HCT116 (cell line): Measurements from ENCODE around the gene ATOH8. TPM values are rescaled to one million over a fixed set of nuclear protein-coding genes. Genes with fewer than 3 reads are reported as not detected.

ENCODE experiments used
- ATAC-seq: fragments of 200-7000 bp; cut with Tn5 transposase; 2 replicates; pipeline ENCODE4 v1.9.1; 2020; ENCODE audit warnings: mild to moderate bottlenecking, moderate library complexity
- BruUV-seq: library from RNA; stranded (reverse); fragments of 400-500 nt; replicated peaks from 2 replicates; lab custom pipeline; 2021; lab: Mats Ljungman, UMichigan
- CTCF ChIA-PET: fragments of 300-600 bp; sonication (Branson Sonifier 250); formaldehyde crosslinking; loops from one replicate; lab custom pipeline; 2021; ENCODE audit warnings: antibody characterized with exemption; lab: Charles Lee
- POLR2A ChIA-PET: fragments of 300-600, 350-600 bp; sonication (Branson Sonifier 250); formaldehyde crosslinking; loops from one replicate; lab custom pipeline; 2021; ENCODE audit warnings: antibody characterized with exemption; lab: Charles Lee
- RAD21 ChIA-PET, 2 experiments: fragments of 300-600 bp; sonication (Branson Sonifier 250); formaldehyde crosslinking; loops; one replicate each; lab custom pipeline; 2023; ENCODE audit warnings: low total read pairs in 2 of 2; ENCODE audit not compliant: uncharacterized antibody in 2 of 2, unreplicated experiment in 2 of 2, low non-redundant PET in 1 of 2; lab: Charles Lee
- DNase-seq: peaks from one replicate; pipeline ENCODE4 v3.0.0-alpha.2; 2010; ENCODE audit warnings: low read depth, low spot score
- H2AFZ ChIP-seq: fragments of 200-600 bp; shearing (Covaris generic), sonication (generic); 2 replicates; pipeline ENCODE4 v1.6.1; 2017; ENCODE audit warnings: low read depth, mixed run types, mixed read lengths, antibody characterized with exemption, low read length; ENCODE audit not compliant: poor library complexity, severe bottlenecking
- H3K27ac ChIP-seq: 2 replicates; pipeline ENCODE4 v1.5.1; 2012; ENCODE audit warnings: low read depth, low read length
- H3K27me3 ChIP-seq: fragments of 200-600 bp; sonication (generic); 2 replicates; pipeline ENCODE4 v1.6.1; 2016; ENCODE audit warnings: mixed run types, low read length, mixed read lengths; ENCODE audit not compliant: insufficient read depth
- H3K36me3 ChIP-seq, 2 experiments: fragments of 200-500 bp in 1 of 2; fragments of 200-600 bp in 1 of 2; sonication (Bioruptor generic) in 1 of 2; sonication (generic) in 1 of 2; 2 replicates each; pipeline versions ENCODE4 v1.5.1 to v1.6.1; 2014 to 2016; ENCODE audit warnings: low read length in 2 of 2, inconsistent platforms in 1 of 2, mixed read lengths in 1 of 2, mixed run types in 1 of 2; ENCODE audit not compliant: insufficient read depth in 2 of 2, control insufficient read depth in 1 of 2
- H3K4me1 ChIP-seq, 2 experiments: fragments of 200-600 bp in 1 of 2; sonication (generic) in 1 of 2; 2 replicates each; pipeline versions ENCODE4 v1.5.1 to v1.6.1; 2012 to 2017; ENCODE audit warnings: low read length in 2 of 2, inconsistent platforms in 1 of 2, mild to moderate bottlenecking in 1 of 2, mixed read lengths in 1 of 2, mixed run types in 1 of 2, moderate library complexity in 1 of 2; ENCODE audit not compliant: insufficient read depth in 2 of 2, control insufficient read depth in 1 of 2
- H3K4me2 ChIP-seq: fragments of 200-600 bp; sonication (generic); 2 replicates; pipeline ENCODE4 v1.6.1; 2017; ENCODE audit warnings: mixed run types, low read length, mixed read lengths
- H3K4me3 ChIP-seq, 2 experiments: fragments of 200-600 bp in 1 of 2; sonication (generic) in 1 of 2; replicated peaks in 1 of 2; 2 replicates each; pipeline ENCODE4 v1.5.1; 2011 to 2016; ENCODE audit warnings: low read length in 2 of 2, control low read depth in 1 of 2, low read depth in 1 of 2, mild to moderate bottlenecking in 1 of 2, mixed read lengths in 1 of 2, mixed run types in 1 of 2
- H3K79me2 ChIP-seq: fragments of 200-600 bp; sonication (generic); 2 replicates; pipeline ENCODE4 v1.6.1; 2017; ENCODE audit warnings: mild to moderate bottlenecking, mixed run types, low read length, moderate library complexity, mixed read lengths; ENCODE audit not compliant: insufficient read depth
- H3K9ac ChIP-seq: fragments of 200-600 bp; sonication (generic); 2 replicates; pipeline ENCODE4 v1.6.1; 2016; ENCODE audit warnings: low read length, mixed read lengths
- H3K9me2 ChIP-seq: fragments of 200-600 bp; sonication (generic), shearing (Covaris generic); 2 replicates; pipeline ENCODE4 v1.6.1; 2017; ENCODE audit warnings: mixed run types, mild to moderate bottlenecking, moderate library complexity; ENCODE audit not compliant: insufficient read depth
- H3K9me3 ChIP-seq, 2 experiments: fragments of 200-500 bp in 1 of 2; fragments of 200-600 bp in 1 of 2; sonication (Bioruptor generic) in 1 of 2; sonication (generic) in 1 of 2; 2 replicates each; pipeline ENCODE4 v1.6.1; 2014 to 2017; ENCODE audit warnings: low read length in 2 of 2, mixed read lengths in 2 of 2, inconsistent platforms in 1 of 2, low read depth in 1 of 2, mild to moderate bottlenecking in 1 of 2, mixed run types in 1 of 2, moderate library complexity in 1 of 2; ENCODE audit not compliant: control insufficient read depth in 1 of 2, insufficient read depth in 1 of 2
- H4K20me1 ChIP-seq: fragments of 200-600 bp; sonication (generic), shearing (Covaris generic); 2 replicates; pipeline ENCODE4 v1.6.1; 2017; ENCODE audit warnings: mixed run types, mild to moderate bottlenecking, moderate library complexity; ENCODE audit not compliant: insufficient read depth
- CBX3 ChIP-seq: IDR thresholded peaks from 2 replicates; pipeline ENCODE4 v1.6.1; 2012; ENCODE audit warnings: low read depth
- CEBPB ChIP-seq: IDR thresholded peaks from 2 replicates; pipeline ENCODE4 v1.6.1; 2012; ENCODE audit warnings: low read depth
- EGR1 ChIP-seq: IDR thresholded peaks from 2 replicates; pipeline ENCODE4 v1.6.1; 2012; ENCODE audit warnings: low read depth
- ELF1 ChIP-seq: IDR thresholded peaks from 2 replicates; pipeline ENCODE4 v1.6.1; 2012; ENCODE audit warnings: low read depth, borderline replicate concordance
- EZH2 ChIP-seq: fragments of 200-600 bp; sonication (generic); IDR thresholded peaks from 2 replicates; pipeline ENCODE4 v1.6.1; 2017; ENCODE audit warnings: antibody characterized with exemption, mixed run types
- EZH2phosphoT487 ChIP-seq: fragments of 200-600 bp; IDR thresholded peaks from 2 replicates; pipeline ENCODE4 v1.6.1; 2018; ENCODE audit warnings: antibody characterized with exemption, borderline replicate concordance
- FOSL1 ChIP-seq: IDR thresholded peaks from 2 replicates; pipeline ENCODE4 v1.6.1; 2012; ENCODE audit warnings: low read depth
- JUND ChIP-seq: IDR thresholded peaks from 2 replicates; pipeline ENCODE4 v1.6.1; 2012
- POLR2A ChIP-seq: IDR thresholded peaks from 2 replicates; pipeline ENCODE4 v1.7.0; 2011; ENCODE audit warnings: borderline replicate concordance; ENCODE audit not compliant: insufficient read depth, insufficient read length; ENCODE audit errors: extremely low read depth
- POLR2AphosphoS5 ChIP-seq: IDR thresholded peaks from 2 replicates; pipeline ENCODE4 v1.6.1; 2011; ENCODE audit warnings: mild to moderate bottlenecking, low read depth, low read length, moderate library complexity
- SIN3A ChIP-seq: IDR thresholded peaks from 2 replicates; pipeline ENCODE4 v1.6.1; 2012; ENCODE audit warnings: low read depth
- SRF ChIP-seq: IDR thresholded peaks from 2 replicates; pipeline ENCODE4 v1.6.1; 2012; ENCODE audit warnings: low read depth
- TCF7L2 ChIP-seq: IDR thresholded peaks from 2 replicates; pipeline ENCODE4 v1.7.0; 2011; ENCODE audit warnings: borderline replicate concordance, inconsistent platforms; ENCODE audit not compliant: insufficient read depth, insufficient read length; ENCODE audit errors: extremely low read depth
- YY1 ChIP-seq: IDR thresholded peaks from 2 replicates; pipeline ENCODE4 v1.6.1; 2011; ENCODE audit warnings: low read length, low read depth, moderate library complexity, mild to moderate bottlenecking; ENCODE audit not compliant: insufficient replicate concordance; ENCODE audit errors: extremely low read depth
- ZFX ChIP-seq: fragments of 450-650 bp; IDR thresholded peaks from 2 replicates; pipeline ENCODE4 v1.6.1; 2017
- ZNF274 ChIP-seq: fragments of 200-500 bp; sonication (Bioruptor generic); IDR thresholded peaks from 2 replicates; pipeline ENCODE4 v1.6.1; 2014; ENCODE audit warnings: mild to moderate bottlenecking, low read depth, low read length, inconsistent platforms
- intact Hi-C: fragments of 100-400 bp; cut with micrococcal nuclease; formaldehyde crosslinking; loops from 2 replicates; pipeline ENCODE4 v1.10.0; 2022
- total RNA-seq: library from RNA; stranded (reverse); gene quantifications from one replicate; pipeline ENCODE4 v1.2.1, GENCODE V29; 2021; ENCODE audit not compliant: unreplicated experiment
- TF ChIP-seq, protein P1 (sequence below): IDR thresholded peaks from 2 replicates; pipeline ENCODE4 v1.6.1; 2012; ENCODE audit warnings: low read depth
- TF ChIP-seq, protein P2 (sequence below): IDR thresholded peaks from 2 replicates; pipeline ENCODE4 v1.6.1; 2012
- TF ChIP-seq, protein P3 (sequence below), 3 experiments: fragments of 200-600 bp in 1 of 3; sonication (generic) in 1 of 3; IDR thresholded peaks in 2 of 3; conservative IDR thresholded peaks in 1 of 3; 2 replicates each; pipeline ENCODE4 v1.5.1; 2012 to 2017; ENCODE audit warnings: low read depth in 2 of 3, low read length in 2 of 3, antibody characterized with exemption in 1 of 3, borderline replicate concordance in 1 of 3, control low read depth in 1 of 3, mild to moderate bottlenecking in 1 of 3, mixed read lengths in 1 of 3, mixed run types in 1 of 3, moderate library complexity in 1 of 3; ENCODE audit not compliant: insufficient read depth in 1 of 3
- TF ChIP-seq, protein P4 (sequence below): IDR thresholded peaks from 2 replicates; pipeline ENCODE4 v1.6.1; 2011; ENCODE audit warnings: mild to moderate bottlenecking, low read length, moderate library complexity; ENCODE audit not compliant: insufficient replicate concordance; ENCODE audit errors: extremely low read depth

The ATOH8 gene
- total RNA-seq, 1 experiment from 2014 or later = 0.74 TPM

DNA sequence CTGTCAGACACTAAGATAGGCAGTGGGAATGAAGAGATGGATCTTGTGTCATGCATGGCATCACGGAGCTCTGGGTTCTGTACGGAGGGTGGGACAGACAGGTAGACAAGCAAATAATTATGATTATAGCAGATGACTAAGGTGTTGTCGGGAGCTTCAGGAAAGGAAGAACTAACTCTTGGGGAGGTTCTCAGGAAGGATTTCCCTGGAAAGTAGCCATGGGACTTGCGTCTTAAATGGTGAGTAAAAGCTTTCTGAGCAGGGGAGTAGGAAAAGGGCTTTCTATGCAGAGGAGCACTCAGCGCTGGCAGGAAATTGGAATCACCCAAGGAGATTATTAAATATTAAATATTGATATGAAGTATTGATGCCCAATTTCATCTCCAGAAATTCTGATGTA, 35.5 kb downstream of the ATOH8 start:
- H3K9me3 ChIP-seq = no peaks in the 10 kb centered on the region
- H2AFZ ChIP-seq = no peak overlapping the region
- TF ChIP-seq ZNF274 = no peak
- no peak for TF ChIP-seq TCF7L2
- TF ChIP-seq CEBPB = no peak
- TF ChIP-seq, protein P1, sequence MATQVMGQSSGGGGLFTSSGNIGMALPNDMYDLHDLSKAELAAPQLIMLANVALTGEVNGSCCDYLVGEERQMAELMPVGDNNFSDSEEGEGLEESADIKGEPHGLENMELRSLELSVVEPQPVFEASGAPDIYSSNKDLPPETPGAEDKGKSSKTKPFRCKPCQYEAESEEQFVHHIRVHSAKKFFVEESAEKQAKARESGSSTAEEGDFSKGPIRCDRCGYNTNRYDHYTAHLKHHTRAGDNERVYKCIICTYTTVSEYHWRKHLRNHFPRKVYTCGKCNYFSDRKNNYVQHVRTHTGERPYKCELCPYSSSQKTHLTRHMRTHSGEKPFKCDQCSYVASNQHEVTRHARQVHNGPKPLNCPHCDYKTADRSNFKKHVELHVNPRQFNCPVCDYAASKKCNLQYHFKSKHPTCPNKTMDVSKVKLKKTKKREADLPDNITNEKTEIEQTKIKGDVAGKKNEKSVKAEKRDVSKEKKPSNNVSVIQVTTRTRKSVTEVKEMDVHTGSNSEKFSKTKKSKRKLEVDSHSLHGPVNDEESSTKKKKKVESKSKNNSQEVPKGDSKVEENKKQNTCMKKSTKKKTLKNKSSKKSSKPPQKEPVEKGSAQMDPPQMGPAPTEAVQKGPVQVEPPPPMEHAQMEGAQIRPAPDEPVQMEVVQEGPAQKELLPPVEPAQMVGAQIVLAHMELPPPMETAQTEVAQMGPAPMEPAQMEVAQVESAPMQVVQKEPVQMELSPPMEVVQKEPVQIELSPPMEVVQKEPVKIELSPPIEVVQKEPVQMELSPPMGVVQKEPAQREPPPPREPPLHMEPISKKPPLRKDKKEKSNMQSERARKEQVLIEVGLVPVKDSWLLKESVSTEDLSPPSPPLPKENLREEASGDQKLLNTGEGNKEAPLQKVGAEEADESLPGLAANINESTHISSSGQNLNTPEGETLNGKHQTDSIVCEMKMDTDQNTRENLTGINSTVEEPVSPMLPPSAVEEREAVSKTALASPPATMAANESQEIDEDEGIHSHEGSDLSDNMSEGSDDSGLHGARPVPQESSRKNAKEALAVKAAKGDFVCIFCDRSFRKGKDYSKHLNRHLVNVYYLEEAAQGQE = no peak
- TF ChIP-seq SRF = no peak
- TF ChIP-seq, protein P2, sequence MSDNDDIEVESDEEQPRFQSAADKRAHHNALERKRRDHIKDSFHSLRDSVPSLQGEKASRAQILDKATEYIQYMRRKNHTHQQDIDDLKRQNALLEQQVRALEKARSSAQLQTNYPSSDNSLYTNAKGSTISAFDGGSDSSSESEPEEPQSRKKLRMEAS = no peak
- TF ChIP-seq EGR1 = no peak
- TF ChIP-seq SIN3A = no peak
- no peak for TF ChIP-seq CBX3
- TF ChIP-seq EZH2 = no peak
- no peak for TF ChIP-seq JUND
- no peak for TF ChIP-seq EZH2phosphoT487
- no peak for TF ChIP-seq POLR2AphosphoS5
- TF ChIP-seq YY1 = no peak
- TF ChIP-seq, protein P3, sequence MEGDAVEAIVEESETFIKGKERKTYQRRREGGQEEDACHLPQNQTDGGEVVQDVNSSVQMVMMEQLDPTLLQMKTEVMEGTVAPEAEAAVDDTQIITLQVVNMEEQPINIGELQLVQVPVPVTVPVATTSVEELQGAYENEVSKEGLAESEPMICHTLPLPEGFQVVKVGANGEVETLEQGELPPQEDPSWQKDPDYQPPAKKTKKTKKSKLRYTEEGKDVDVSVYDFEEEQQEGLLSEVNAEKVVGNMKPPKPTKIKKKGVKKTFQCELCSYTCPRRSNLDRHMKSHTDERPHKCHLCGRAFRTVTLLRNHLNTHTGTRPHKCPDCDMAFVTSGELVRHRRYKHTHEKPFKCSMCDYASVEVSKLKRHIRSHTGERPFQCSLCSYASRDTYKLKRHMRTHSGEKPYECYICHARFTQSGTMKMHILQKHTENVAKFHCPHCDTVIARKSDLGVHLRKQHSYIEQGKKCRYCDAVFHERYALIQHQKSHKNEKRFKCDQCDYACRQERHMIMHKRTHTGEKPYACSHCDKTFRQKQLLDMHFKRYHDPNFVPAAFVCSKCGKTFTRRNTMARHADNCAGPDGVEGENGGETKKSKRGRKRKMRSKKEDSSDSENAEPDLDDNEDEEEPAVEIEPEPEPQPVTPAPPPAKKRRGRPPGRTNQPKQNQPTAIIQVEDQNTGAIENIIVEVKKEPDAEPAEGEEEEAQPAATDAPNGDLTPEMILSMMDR (IDR thresholded peaks at IDR 0.05 in 2 of 3, conservative IDR thresholded peaks at IDR 0.05 in 1 of 3; ENCODE audit: borderline replicate concordance in 1 of 3, insufficient read depth in 1 of 3, low read depth in 2 of 3, low read length in 2 of 3) = no peak
- TF ChIP-seq ELF1 = no peak
- no peak for TF ChIP-seq FOSL1
- TF ChIP-seq, protein P4, sequence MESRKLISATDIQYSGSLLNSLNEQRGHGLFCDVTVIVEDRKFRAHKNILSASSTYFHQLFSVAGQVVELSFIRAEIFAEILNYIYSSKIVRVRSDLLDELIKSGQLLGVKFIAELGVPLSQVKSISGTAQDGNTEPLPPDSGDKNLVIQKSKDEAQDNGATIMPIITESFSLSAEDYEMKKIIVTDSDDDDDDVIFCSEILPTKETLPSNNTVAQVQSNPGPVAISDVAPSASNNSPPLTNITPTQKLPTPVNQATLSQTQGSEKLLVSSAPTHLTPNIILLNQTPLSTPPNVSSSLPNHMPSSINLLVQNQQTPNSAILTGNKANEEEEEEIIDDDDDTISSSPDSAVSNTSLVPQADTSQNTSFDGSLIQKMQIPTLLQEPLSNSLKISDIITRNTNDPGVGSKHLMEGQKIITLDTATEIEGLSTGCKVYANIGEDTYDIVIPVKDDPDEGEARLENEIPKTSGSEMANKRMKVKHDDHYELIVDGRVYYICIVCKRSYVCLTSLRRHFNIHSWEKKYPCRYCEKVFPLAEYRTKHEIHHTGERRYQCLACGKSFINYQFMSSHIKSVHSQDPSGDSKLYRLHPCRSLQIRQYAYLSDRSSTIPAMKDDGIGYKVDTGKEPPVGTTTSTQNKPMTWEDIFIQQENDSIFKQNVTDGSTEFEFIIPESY = no peak
- TF ChIP-seq POLR2A = no peak
- no peak for TF ChIP-seq ZFX
- ATAC-seq = no peak
- peaks cover 4% of the 10 kb centered on the region; the same call in 1 of the 2 replicates for H3K27me3 ChIP-seq
- DNase-seq = no peak
- intact Hi-C loops = no loop called here
- H3K4me3 ChIP-seq = no peak overlapping the region
- no peak overlapping the region for H3K27ac ChIP-seq
- no TSS peak for BruUV-seq
- no peaks in the 10 kb centered on the region for H3K79me2 ChIP-seq
- H3K9me2 ChIP-seq = no peaks in the 10 kb centered on the region
- H3K4me1 ChIP-seq = peaks cover 8 to 10% of the 10 kb centered on the region in 2 experiments
- H4K20me1 ChIP-seq = no peaks in the 10 kb centered on the region
- RAD21 ChIA-PET = no interaction called here
- H3K9ac ChIP-seq = no peak overlapping the region
- CTCF ChIA-PET = no interaction called here
- no peaks in the 10 kb centered on the region for H3K36me3 ChIP-seq
- H3K4me2 ChIP-seq = no peak overlapping the region
- POLR2A ChIA-PET = no interaction called here
